ENCODE measurements around the gene ARID1A.

The ARID1A gene

DNA sequence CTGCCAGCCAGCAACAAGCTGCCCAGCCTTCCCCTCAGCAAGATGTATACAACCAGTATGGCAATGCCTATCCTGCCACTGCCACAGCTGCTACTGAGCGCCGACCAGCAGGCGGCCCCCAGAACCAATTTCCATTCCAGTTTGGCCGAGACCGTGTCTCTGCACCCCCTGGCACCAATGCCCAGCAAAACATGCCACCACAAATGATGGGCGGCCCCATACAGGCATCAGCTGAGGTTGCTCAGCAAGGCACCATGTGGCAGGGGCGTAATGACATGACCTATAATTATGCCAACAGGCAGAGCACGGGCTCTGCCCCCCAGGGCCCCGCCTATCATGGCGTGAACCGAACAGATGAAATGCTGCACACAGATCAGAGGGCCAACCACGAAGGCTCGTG, 78.6 kb downstream of the ARID1A start:
- H3K27me3 Mint-ChIP-seq = no peaks in the 10 kb centered on the region
- H3K9me3 Mint-ChIP-seq = no peaks in the 10 kb centered on the region
- ATAC-seq (ENCODE audit: low read depth) (no peak), DNase-seq (ENCODE audit: low spot score in 2 of 2) (no peak)
- no peak overlapping the region for H3K4me3 Mint-ChIP-seq
- H3K27ac Mint-ChIP-seq = peak overlapping the region; percentile 80
- peaks cover 8% of the 10 kb centered on the region for H3K4me1 Mint-ChIP-seq
- peaks cover 54% of the 10 kb centered on the region for H3K36me3 Mint-ChIP-seq

DNA sequence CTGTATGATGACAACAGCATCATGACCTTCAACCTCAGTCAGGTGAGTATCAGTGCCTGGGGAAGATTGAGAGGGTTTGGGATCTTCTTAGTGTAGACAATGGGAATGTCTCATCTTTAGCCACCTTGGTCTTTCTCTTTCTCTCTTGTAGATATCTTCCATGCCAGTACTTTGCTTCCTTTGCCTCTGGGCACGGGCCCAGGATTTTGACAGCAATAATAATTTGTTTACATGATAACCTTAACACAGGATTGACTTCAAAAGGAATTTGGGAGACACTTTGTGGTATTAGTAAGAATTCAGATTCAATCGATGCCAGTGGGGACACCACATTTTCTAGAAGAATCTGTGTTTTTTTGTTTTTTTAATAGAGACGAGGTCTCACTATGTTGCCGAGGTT, 79.9 kb downstream of the ARID1A start:
- Mint-ChIP-seq H3K9me3 (no peaks in the 10 kb centered on the region), H3K27me3 (no peaks in the 10 kb centered on the region), H3K4me3 (no peak overlapping the region), H3K36me3 (peaks cover 55% of the 10 kb centered on the region), H3K27ac (peak overlapping the region; percentile 11), H3K4me1 (peaks cover 11% of the 10 kb centered on the region)
- ATAC-seq (ENCODE audit: low read depth) (no peak), DNase-seq (ENCODE audit: low spot score in 2 of 2) (no peak)

DNA sequence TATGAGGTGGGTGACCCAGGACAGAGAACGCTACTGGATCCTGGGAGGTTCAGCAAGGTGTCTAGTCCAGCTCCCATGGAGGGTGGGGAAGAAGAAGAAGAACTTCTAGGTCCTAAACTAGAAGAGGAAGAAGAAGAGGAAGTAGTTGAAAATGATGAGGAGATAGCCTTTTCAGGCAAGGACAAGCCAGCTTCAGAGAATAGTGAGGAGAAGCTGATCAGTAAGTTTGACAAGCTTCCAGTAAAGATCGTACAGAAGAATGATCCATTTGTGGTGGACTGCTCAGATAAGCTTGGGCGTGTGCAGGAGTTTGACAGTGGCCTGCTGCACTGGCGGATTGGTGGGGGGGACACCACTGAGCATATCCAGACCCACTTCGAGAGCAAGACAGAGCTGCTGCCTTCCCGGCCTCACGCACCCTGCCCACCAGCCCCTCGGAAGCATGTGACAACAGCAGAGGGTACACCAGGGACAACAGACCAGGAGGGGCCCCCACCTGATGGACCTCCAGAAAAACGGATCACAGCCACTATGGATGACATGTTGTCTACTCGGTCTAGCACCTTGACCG, 83.4 kb downstream of the ARID1A start:
- Mint-ChIP-seq H3K27me3 (no peaks in the 10 kb centered on the region), H3K4me1 (peaks cover 21% of the 10 kb centered on the region), H3K4me3 (no peak overlapping the region), H3K9me3 (no peaks in the 10 kb centered on the region), H3K27ac (peak overlapping the region; percentile 32), H3K36me3 (peaks cover 38% of the 10 kb centered on the region)
- DNase-seq (ENCODE audit: low spot score in 2 of 2) (no peak), ATAC-seq (ENCODE audit: low read depth) (no peak)

DNA sequence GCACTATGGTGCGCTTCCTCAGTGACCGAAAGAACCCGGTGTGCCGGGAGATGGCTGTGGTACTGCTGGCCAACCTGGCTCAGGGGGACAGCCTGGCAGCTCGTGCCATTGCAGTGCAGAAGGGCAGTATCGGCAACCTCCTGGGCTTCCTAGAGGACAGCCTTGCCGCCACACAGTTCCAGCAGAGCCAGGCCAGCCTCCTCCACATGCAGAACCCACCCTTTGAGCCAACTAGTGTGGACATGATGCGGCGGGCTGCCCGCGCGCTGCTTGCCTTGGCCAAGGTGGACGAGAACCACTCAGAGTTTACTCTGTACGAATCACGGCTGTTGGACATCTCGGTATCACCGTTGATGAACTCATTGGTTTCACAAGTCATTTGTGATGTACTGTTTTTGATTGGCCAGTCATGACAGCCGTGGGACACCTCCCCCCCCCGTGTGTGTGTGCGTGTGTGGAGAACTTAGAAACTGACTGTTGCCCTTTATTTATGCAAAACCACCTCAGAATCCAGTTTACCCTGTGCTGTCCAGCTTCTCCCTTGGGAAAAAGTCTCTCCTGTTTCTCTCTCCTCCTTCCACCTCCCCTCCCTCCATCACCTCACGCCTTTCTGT, 84.6 kb downstream of the ARID1A start:
- DNase-seq (ENCODE audit: low spot score in 2 of 2) = no peak
- Mint-ChIP-seq H3K36me3 (peaks cover 28% of the 10 kb centered on the region), H3K4me3 (no peak overlapping the region), H3K9me3 (no peaks in the 10 kb centered on the region), H3K27me3 (no peaks in the 10 kb centered on the region), H3K27ac (peak overlapping the region; percentile 28), H3K4me1 (peaks cover 31% of the 10 kb centered on the region)
- no peak for ATAC-seq (ENCODE audit: low read depth)

DNA sequence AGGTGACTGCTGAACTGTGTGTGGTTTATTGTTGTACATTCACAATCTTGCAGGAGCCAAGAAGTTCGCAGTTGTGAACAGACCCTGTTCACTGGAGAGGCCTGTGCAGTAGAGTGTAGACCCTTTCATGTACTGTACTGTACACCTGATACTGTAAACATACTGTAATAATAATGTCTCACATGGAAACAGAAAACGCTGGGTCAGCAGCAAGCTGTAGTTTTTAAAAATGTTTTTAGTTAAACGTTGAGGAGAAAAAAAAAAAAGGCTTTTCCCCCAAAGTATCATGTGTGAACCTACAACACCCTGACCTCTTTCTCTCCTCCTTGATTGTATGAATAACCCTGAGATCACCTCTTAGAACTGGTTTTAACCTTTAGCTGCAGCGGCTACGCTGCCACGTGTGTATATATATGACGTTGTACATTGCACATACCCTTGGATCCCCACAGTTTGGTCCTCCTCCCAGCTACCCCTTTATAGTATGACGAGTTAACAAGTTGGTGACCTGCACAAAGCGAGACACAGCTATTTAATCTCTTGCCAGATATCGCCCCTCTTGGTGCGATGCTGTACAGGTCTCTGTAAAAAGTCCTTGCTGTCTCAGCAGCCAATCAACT, 85.5 kb downstream of the ARID1A start:
- Mint-ChIP-seq H3K27ac (no peak overlapping the region), H3K4me3 (no peak overlapping the region), H3K36me3 (peaks cover 25% of the 10 kb centered on the region), H3K4me1 (peaks cover 38% of the 10 kb centered on the region), H3K27me3 (no peaks in the 10 kb centered on the region), H3K9me3 (no peaks in the 10 kb centered on the region)
- ATAC-seq (ENCODE audit: low read depth) (no peak), DNase-seq (ENCODE audit: low spot score in 2 of 2) (no peak)

DNA sequence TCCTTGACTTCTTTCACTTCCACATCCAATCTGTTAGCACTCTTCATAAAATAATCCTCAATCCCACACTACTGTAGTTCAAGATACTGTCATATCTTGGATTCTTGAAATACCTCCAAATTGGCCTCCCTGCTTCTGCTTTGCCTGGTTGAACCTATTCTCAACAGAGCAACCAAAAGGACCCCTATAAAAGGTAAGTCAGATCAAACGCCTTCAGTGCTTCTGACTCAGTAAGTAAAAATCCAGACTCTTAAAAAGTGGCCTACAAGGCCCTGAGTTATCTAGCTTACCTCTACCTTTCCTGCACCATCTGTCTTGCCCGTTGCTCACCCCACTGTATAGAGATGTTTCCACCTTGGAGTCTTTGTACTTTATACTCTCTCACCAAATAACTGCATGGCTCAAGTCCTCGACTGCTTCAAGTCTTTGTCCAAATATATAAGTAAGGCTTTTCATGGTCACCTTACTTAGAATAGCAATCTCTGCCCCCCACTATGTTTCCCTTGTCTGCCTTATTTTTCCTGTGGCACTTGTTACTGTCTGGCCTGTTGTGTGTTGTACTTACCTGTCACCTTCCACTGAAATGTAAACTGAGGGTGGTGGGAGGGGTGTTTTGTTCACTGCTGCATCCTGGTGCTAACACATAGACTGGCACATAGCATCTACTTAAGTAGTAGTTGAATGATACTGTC, 86.9 kb downstream of the ARID1A start:
- no peak for ATAC-seq (ENCODE audit: low read depth)

DNA sequence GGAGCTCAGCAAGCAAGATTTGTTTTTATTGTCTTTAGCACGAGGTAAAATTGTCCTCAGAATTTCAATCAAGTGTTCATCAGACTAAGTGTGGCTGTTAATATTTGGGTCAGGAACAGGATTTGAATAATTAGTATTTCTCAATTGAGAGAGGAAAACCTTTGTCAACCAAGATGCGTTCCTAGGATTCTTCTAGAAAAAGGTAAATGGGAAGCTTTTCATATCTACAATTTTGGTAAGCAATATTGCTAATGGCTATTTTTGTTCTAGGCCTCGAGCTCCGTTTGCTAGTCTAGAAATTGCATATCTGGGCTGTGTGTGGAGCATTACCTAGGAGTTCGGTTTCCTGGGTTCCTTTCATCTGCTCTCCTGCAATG, 87.8 kb downstream of the ARID1A start:
- ATAC-seq (ENCODE audit: low read depth) (no peak), DNase-seq (ENCODE audit: low spot score in 2 of 2) (no peak)
- Mint-ChIP-seq H3K4me3 (no peak overlapping the region), H3K36me3 (peaks cover 13% of the 10 kb centered on the region), H3K27ac (peak overlapping the region; percentile 61), H3K4me1 (peaks cover 45% of the 10 kb centered on the region), H3K9me3 (no peaks in the 10 kb centered on the region), H3K27me3 (no peaks in the 10 kb centered on the region)

More for the DNA sequence above, 86.9 kb downstream of the ARID1A start:
- Mint-ChIP-seq H3K9me3 (no peaks in the 10 kb centered on the region), H3K27me3 (no peaks in the 10 kb centered on the region), H3K4me1 (peaks cover 47% of the 10 kb centered on the region), H3K36me3 (peaks cover 21% of the 10 kb centered on the region), H3K27ac (peak overlapping the region; percentile 61), H3K4me3 (no peak overlapping the region)
- DNase-seq (ENCODE audit: low spot score in 2 of 2) = no peak

DNA sequence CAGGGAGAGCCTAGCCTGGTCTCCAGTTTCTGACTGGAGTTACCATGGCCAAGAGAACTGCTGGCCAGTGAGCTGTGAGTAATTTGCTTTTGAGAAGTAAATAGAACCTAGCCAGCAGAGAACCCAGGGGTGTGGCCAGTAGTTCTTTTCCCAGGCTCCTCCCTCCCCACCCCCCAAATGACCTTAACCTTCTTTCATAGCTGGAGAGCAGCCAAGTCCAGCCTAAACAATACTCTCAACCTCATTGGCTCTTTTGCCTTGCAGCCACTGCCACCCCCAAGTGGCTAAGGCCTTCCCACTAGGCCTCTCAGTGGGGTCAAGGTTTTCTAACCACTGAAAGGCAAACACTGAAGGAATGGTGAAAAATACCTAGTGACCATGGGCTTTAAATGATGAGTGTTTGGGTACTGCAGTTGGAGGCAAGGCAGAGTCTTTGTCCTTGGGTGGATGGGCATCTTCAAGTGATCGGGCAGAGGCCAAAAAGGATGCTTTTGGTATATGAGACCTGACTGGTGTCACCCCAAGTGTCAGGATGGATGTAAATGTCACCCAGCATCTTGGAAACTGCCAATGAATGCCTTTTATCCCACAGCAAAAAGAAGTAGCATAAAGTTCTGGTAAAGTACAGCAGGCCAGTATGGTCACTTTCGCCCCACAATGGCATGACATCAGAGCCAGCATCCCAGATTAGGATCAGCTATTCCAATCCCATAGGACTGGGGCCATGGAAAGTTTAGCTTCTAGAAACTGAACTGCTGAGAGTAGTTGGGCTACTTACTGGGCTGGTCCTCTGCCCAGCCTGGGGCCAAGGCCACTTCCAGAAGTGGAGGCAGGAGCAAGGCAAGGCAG, 88.4 kb downstream of the ARID1A start:
- Mint-ChIP-seq H3K9me3 (no peaks in the 10 kb centered on the region), H3K27ac (no peak overlapping the region), H3K36me3 (peaks cover 9% of the 10 kb centered on the region), H3K4me1 (peaks cover 47% of the 10 kb centered on the region), H3K27me3 (no peaks in the 10 kb centered on the region), H3K4me3 (no peak overlapping the region)
- no peak for ATAC-seq (ENCODE audit: low read depth)
- DNase-seq (ENCODE audit: low spot score in 2 of 2) = no peak

DNA sequence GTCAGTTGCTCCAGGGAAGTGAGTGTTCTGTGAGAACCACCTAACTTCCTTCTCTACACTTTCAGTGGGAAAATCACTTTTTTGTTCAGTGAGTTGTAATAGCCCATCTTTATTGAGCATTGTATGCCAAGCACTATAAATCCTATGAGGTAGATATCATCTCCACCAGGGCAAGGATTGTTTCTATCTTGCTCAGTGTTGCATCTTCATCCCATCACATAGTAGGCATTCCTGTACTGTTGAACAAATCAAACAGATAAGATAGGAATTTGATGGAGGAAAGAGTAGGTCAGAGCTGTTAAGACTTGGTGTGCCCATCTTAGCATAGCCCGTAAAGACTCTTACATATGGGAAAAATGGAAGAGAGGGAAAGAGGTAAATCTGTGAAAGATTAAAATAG, 89.1 kb downstream of the ARID1A start:
- no peak for DNase-seq (ENCODE audit: low spot score in 2 of 2)
- Mint-ChIP-seq H3K27ac (peak overlapping the region; percentile 99), H3K4me1 (peaks cover 48% of the 10 kb centered on the region), H3K36me3 (peaks cover 4% of the 10 kb centered on the region), H3K27me3 (no peaks in the 10 kb centered on the region), H3K4me3 (no peak overlapping the region), H3K9me3 (no peaks in the 10 kb centered on the region)
- no peak for ATAC-seq (ENCODE audit: low read depth)

DNA sequence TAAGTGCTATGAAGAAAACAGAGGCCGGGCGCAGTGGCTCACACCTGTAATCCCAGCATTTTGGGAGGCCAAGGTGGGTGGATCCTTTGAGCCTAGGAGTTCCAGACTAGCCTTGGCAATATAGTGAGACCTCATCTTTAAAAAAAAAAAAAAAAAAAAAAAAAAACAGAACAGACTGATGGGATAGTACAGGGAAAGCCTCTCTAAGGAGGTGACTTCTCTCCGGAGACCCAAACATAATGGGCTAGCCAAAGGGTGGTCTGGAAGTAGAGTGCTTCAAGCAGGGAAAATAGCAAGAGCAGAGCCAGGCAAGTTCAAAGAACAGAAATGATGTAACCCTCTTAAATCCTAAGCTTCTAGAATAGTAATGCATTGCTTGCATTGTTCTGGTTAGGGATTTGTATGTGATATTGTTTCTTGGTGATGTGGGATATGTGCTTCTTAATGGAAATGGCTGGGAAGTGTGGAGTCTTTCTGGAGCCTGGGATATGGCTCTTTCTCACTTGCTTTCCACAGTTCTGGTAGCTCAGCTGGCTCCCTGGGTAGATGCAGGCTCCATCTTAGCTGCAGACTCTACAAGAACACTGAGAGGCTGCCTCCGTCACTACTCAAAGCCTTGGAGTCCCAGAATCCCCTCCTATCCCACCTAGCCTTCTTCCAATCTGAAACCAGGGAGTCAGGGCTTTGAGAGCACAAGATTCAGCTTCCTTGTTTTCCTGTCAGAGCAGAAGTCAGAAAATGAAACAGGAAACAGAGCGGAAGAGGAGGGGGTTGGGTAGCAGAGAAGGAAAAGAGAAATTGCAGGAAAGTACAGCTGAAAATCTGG, 90.0 kb downstream of the ARID1A start:
- Mint-ChIP-seq H3K4me3 (peak overlapping the region; percentile 99), H3K9me3 (no peaks in the 10 kb centered on the region), H3K4me1 (peaks cover 45% of the 10 kb centered on the region), H3K36me3 (peaks cover 4% of the 10 kb centered on the region), H3K27ac (peak overlapping the region; percentile 99), H3K27me3 (no peaks in the 10 kb centered on the region)
- DNase-seq (ENCODE audit: low spot score in 2 of 2) (no peak), ATAC-seq (ENCODE audit: low read depth) (no peak)

DNA sequence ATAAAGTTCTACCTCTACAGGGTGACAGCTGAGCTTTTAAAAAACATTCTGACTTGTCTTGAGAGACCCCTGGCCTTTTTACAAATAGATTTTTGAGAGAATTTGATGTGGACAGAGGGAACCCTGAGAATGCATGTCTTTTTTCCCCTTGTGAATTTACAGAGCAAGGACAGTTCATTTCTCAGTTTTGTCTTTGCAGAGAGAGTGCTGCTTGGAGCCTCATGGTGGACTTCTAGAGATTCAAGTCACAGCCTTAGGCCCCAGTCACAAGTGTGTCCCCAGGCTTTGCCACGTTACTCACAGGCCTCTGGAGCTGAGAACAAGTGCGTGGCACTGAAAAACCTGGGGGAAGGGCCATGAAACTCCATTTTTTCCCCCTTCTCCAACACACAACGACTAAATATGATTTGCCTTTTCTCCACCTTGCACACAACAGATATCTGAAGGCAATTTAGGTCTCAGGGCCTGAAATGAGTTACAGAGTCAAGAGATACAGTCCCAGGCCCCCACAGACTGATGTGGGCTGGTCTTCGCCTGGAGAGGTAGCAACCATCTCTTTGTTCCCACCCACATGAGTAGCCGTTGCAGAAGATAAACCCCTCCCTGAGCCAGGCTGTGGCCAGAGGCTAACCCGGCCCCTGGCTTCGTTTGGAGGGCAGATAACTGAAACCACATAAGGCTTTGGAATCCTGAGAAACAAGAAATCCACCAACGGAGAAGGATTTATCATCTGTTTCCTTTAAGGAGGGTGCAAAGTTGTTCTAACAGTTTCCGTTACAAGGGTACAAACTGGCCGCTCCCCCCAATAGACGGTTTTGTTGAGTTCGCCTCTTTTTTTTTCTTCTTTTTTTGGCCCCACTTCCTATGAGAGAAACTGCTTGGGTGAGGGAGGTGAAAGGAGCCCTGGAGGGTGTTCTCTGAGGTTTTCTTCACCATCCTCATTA, 90.9 kb downstream of the ARID1A start:
- no peaks in the 10 kb centered on the region for H3K9me3 Mint-ChIP-seq
- peak overlapping the region; percentile 99 for H3K27ac Mint-ChIP-seq
- ATAC-seq (ENCODE audit: low read depth) (no peak), DNase-seq (ENCODE audit: low spot score in 2 of 2) (no peak)
- peak overlapping the region; percentile 99 for H3K4me3 Mint-ChIP-seq
- H3K36me3 Mint-ChIP-seq = peaks cover 4% of the 10 kb centered on the region
- no peaks in the 10 kb centered on the region for H3K27me3 Mint-ChIP-seq
- peaks cover 45% of the 10 kb centered on the region for H3K4me1 Mint-ChIP-seq

DNA sequence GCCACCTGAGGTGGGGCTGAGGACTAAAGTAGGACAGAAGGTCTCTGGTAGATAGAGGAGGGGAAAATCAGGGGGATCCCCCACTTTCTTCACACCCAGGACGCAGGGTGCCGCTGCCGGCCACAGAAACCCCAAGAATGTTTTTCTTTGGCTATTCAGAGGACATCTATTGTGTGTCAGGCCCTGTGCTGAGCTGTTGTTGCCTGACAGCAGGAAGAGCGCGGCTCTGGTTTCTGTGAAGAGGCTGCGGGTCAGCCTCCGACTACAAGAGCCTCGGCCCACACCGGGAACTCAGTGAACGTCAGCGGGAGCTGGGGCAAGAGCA, 91.5 kb downstream of the ARID1A start:
- ATAC-seq (ENCODE audit: low read depth) (peak; percentile 39), DNase-seq (ENCODE audit: low spot score in 2 of 2) (no peak)
- peaks cover 3% of the 10 kb centered on the region for H3K36me3 Mint-ChIP-seq
- H3K27me3 Mint-ChIP-seq = no peaks in the 10 kb centered on the region
- H3K4me3 Mint-ChIP-seq = peak overlapping the region; percentile 99
- H3K4me1 Mint-ChIP-seq = peaks cover 43% of the 10 kb centered on the region
- H3K9me3 Mint-ChIP-seq = no peaks in the 10 kb centered on the region
- H3K27ac Mint-ChIP-seq = peak overlapping the region; percentile 99

Data from memory B cell (primary cell).